Activated CD8-positive, alpha-beta T cell treated with anti-CD3 and anti-CD28 coated beads for 36 hours (primary cell): ENCODE measurements around the gene KCTD16. TPM values are rescaled to one million over a fixed set of nuclear protein-coding genes. Genes with fewer than 3 reads are reported as not detected.

Experiments
- ATAC-seq: fragments of 200-7000 bp; cut with Tn5 transposase; one replicate; pipeline ENCODE4 v1.10.0; 2021; ENCODE audit warnings: mild to moderate bottlenecking, moderate library complexity
- CTCF ChIA-PET: fragments of 350-600 bp; sonication (Branson Sonifier 250); formaldehyde crosslinking; loops from one replicate; lab custom pipeline; 2021; ENCODE audit warnings: antibody characterized with exemption; lab: Charles Lee
- POLR2A ChIA-PET: fragments of 350-600 bp; sonication (Branson Sonifier 250); formaldehyde crosslinking; loops from one replicate; lab custom pipeline; 2021; ENCODE audit warnings: antibody characterized with exemption; lab: Charles Lee
- DNase-seq: peaks from one replicate; pipeline ENCODE4 v3.0.0-alpha.2; 2020
- H3K27ac Mint-ChIP-seq: one replicate; pipeline ENCODE4 v1.8.0; 2021; ENCODE audit warnings: mild to moderate bottlenecking, mixed read lengths
- H3K27me3 Mint-ChIP-seq: one replicate; pipeline ENCODE4 v1.8.0; 2021; ENCODE audit warnings: mixed read lengths
- H3K36me3 Mint-ChIP-seq: one replicate; pipeline ENCODE4 v1.8.0; 2021; ENCODE audit warnings: low read depth, mixed read lengths
- H3K4me1 Mint-ChIP-seq: one replicate; pipeline ENCODE4 v1.8.0; 2021; ENCODE audit warnings: low read depth, mixed read lengths
- H3K4me3 Mint-ChIP-seq: one replicate; pipeline ENCODE4 v1.8.0; 2021; ENCODE audit warnings: mild to moderate bottlenecking, moderate library complexity, mixed read lengths
- H3K9me3 Mint-ChIP-seq: one replicate; pipeline ENCODE4 v1.8.0; 2021; ENCODE audit warnings: mixed read lengths
- CTCF ChIP-seq: fragments of 200-600 bp; IDR thresholded peaks from one replicate; pipeline ENCODE4 v1.8.0; 2022; ENCODE audit warnings: antibody characterized with exemption, mild to moderate bottlenecking
- intact Hi-C: fragments of 100-400 bp; cut with micrococcal nuclease; formaldehyde crosslinking; loops from one replicate; pipeline ENCODE4 v1.10.0; 2022
- total RNA-seq, 2 experiments: library from RNA; stranded (reverse); gene quantifications; one replicate each; pipeline ENCODE4 v1.2.3, GENCODE V29; 2021

Gene KCTD16
- total RNA-seq, 2 experiments from 2014 or later: 0.27 to 0.29 TPM

DNA sequence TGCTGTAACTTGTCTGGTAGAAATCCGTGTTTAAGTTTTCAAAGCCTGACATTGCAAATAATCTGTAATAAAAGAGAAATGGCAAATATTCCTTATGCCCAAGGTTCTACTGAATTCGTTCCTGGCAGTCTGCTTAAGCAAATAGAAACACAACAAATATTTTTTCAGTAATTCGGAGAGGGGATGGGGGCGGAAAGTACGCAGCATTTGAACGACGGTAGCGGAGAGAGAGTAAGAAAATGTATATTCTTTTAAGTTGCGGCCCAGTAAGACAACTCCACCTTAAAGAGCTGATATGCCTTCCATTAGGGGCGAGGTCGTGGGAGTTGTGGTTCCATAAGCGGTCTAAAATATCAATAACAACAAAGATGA lies 783 bp upstream of the KCTD16 start:
- ATAC-seq (no peak), DNase-seq (peak; percentile 14)
- Mint-ChIP-seq H3K27ac (peak overlapping the region; percentile 79), H3K36me3 (peaks cover 20% of the 10 kb centered on the region), H3K9me3 (no peaks in the 10 kb centered on the region), H3K4me3 (peak overlapping the region; percentile 88), H3K27me3 (no peaks in the 10 kb centered on the region), H3K4me1 (peaks cover 40% of the 10 kb centered on the region)
- intact Hi-C loops: loop anchor here (2.0 kb wide), 1 partner anchor 19 kb away; no protein-coding TSS in a partner anchor
- no peak for TF ChIP-seq CTCF
- POLR2A ChIA-PET: interaction anchor here (0.9 to 2.5 kb wide), 6 partner anchors 9 to 23 kb away, joined by 3 to 19 read pairs (median 5); no protein-coding TSS in a partner anchor
- CTCF ChIA-PET: interaction anchor here (1.7 to 3.8 kb wide), 2 partner anchors 17 to 22 kb away, joined by 9 to 29 read pairs; no protein-coding TSS in a partner anchor

DNA sequence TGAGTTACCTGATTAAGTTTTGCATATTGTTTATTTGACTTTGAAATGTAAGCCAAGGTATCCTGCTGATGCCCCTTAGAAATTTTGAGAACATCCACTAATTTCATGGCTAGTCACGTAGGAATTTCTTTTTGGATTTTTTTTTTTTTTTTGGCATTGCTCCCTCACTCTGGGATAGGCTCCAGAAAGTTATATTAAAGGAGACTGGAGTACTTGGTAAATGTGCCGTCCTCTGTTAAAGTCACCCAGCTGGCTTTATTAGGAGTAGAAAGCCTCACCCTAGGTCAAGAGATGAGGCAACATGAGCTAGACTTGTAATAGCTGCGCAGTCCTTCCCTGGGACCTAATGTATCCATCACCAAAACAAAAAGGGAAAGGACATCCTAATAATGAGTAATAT lies 3.1 kb downstream of the KCTD16 start:
- Mint-ChIP-seq H3K4me1 (peaks cover 27% of the 10 kb centered on the region), H3K4me3 (no peak overlapping the region), H3K27ac (no peak overlapping the region), H3K36me3 (peaks cover 3% of the 10 kb centered on the region), H3K27me3 (no peaks in the 10 kb centered on the region), H3K9me3 (no peaks in the 10 kb centered on the region)
- intact Hi-C loops: no loop called here
- ATAC-seq: no peak
- ChIA-PET POLR2A (interaction anchor here (0.6 kb wide), 1 partner anchor 15 kb away, joined by 3 read pairs; no protein-coding TSS in a partner anchor), CTCF (interaction anchor here (0.9 to 2.1 kb wide), 2 partner anchors 10 to 12 kb away, joined by 3 to 8 read pairs; no protein-coding TSS in a partner anchor)
- DNase-seq: no peak
- TF ChIP-seq CTCF: no peak

DNA sequence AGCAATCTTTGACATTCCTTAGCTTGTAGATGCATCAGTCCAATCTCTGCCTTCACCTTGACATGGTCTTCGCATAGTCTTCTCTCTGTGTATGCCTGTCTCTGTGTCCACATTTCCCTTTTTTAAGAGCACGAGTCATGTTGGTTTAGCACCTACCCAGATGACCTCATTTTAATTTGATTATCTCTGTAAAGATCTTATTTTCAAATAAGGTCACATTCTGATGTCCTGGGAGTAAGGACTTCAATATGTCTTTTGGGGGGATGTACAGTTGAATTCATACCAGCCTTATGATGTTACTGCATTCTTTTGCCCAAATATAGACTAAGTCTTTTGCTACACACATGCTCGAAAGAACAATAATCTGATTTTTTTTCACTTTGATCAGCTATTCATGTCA lies 6.9 kb downstream of the KCTD16 start:
- no peak for TF ChIP-seq CTCF
- DNase-seq (no peak), ATAC-seq (peak; percentile 69)
- Mint-ChIP-seq H3K27me3 (no peaks in the 10 kb centered on the region), H3K4me3 (no peak overlapping the region), H3K4me1 (peaks cover 9% of the 10 kb centered on the region), H3K9me3 (no peaks in the 10 kb centered on the region), H3K27ac (no peak overlapping the region), H3K36me3 (no peaks in the 10 kb centered on the region)
- intact Hi-C loops: no loop called here
- POLR2A ChIA-PET: interaction anchor here (0.9 kb wide), 1 partner anchor 14 kb away, joined by 3 read pairs; no protein-coding TSS in a partner anchor
- CTCF ChIA-PET: no interaction called here

DNA sequence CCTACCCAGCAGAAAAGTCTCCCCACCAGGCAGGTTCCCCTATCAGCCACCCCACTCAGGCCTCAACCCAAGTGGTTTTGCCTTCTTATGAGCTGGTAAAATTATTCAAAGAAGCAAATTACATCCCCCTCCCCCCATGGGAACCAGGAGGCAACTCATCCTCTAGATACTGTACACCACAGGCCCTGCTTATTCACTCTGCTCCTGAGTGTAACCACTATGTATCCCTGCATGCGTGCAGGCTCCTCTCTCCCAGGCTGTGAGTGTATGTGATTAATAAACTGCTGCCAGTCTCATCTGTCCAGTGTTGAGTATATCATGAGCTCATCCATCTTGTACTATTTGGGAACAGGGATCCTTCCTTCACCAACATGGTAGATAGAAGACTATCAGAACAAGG lies 8.6 kb downstream of the KCTD16 start:
- no peaks in the 10 kb centered on the region for H3K9me3 Mint-ChIP-seq
- no peak for TF ChIP-seq CTCF
- H3K36me3 Mint-ChIP-seq: no peaks in the 10 kb centered on the region
- no peak for DNase-seq
- H3K4me1 Mint-ChIP-seq: peaks cover 13% of the 10 kb centered on the region
- H3K4me3 Mint-ChIP-seq: no peak overlapping the region
- H3K27me3 Mint-ChIP-seq: no peaks in the 10 kb centered on the region
- no peak for ATAC-seq
- POLR2A ChIA-PET: interaction anchor here (1.3 kb wide), 1 partner anchor 9 kb away, joined by 4 read pairs; the partner anchor contains the start of genes KCTD16 and YIPF5
- intact Hi-C loops: no loop called here
- no peak overlapping the region for H3K27ac Mint-ChIP-seq
- CTCF ChIA-PET: no interaction called here

DNA sequence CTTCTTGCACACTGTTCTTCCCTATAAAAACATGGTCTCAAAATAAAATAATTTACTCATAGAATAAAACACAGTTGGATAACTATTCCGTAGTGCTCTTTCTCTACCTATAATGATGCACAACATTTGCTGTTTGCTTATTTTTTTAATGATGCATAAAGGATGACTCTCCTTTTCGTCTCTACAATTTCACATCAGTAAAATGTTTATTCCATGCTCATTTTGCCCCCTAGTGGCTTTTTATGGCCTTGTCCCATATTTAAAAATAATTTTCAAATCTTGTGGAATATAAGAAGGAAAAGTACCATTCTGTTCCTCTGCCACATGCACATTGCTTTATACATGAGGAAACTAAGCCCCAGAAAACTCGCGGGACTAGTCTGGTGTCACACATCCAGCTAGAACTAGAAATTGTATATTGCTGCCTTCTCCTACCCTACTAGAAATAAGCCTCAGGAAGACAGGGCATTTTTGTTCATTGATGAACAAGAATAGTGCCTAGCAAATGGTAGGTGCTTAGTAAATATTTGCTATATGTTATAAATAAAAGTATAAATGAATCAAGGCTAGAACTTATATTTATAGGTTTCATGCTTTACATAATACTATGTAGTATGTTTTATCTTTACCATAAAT lies 12.7 kb downstream of the KCTD16 start:
- no peak overlapping the region for H3K27ac Mint-ChIP-seq
- DNase-seq (no peak), ATAC-seq (no peak)
- CTCF ChIA-PET: interaction anchor here (0.6 to 1.8 kb wide), 5 partner anchors 8 to 82 kb away, joined by 3 to 5 read pairs (median 3); no protein-coding TSS in a partner anchor
- peak; percentile 82 for TF ChIP-seq CTCF
- peaks cover 38% of the 10 kb centered on the region for H3K4me1 Mint-ChIP-seq
- H3K4me3 Mint-ChIP-seq: no peak overlapping the region
- POLR2A ChIA-PET: no interaction called here
- no peaks in the 10 kb centered on the region for H3K27me3 Mint-ChIP-seq
- no peaks in the 10 kb centered on the region for H3K36me3 Mint-ChIP-seq
- H3K9me3 Mint-ChIP-seq: no peaks in the 10 kb centered on the region
- intact Hi-C loops: loop anchor here (10.0 kb wide), 2 partner anchors 359 to 1179 kb away; no protein-coding TSS in a partner anchor
